ENCODE data around the gene GOLIM4. TPM values are rescaled to one million over a fixed set of nuclear protein-coding genes. Genes with fewer than 3 reads are reported as not detected.
A peak's percentile ranks its signal among the peaks of the same experiment; 100 is the strongest.

GOLIM4 gene
- total RNA-seq, 1 experiment from 2014 or later, result 25.3 TPM

DNA sequence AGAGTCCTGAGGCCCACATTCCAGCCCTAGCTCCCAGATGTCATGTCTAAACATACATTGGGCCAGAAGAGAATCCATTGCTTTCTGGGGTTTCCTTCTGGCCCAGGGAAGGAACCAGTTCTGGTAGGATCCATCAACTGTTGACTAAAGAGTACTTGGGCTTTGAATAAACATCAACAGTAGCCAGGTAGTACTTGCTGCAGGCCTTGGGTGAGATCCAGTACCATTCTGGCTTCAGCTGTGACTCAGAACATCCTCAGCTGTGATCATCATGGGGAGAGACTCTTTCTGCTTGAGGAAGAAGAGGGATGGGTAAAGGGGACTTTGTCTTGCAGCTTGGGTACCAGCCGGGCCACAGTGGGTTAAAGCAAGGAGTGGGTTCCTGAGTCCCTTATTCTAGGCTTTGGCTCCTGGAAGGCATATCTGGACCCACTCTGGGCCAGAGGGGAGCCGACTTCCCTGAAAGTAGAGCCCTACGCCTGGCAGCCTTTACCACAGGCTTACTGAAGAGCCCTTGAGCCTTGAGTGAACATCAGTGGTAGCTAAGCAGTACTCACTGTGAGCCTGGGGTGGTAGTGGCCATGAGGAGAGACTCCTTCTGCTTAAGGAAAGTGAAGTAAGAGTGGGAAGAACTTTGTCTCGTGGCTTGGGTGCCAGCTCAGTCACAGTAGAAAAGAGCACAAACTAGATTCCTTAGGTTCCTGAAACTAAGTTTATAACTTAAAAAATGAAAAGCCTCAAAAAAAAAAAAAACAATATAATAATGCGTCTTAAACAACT lies 128.3 kb downstream of the GOLIM4 start:
- intact Hi-C loops (cut with micrococcal nuclease), result no loop called here
- CTCF ChIA-PET, result no interaction called here
- H3K9me3 ChIP-seq (ENCODE audit: low read length), result no peaks in the 10 kb centered on the region
- no peak overlapping the region for H2AFZ ChIP-seq (ENCODE audit: low read length)
- no peaks in the 10 kb centered on the region for H3K36me3 ChIP-seq (ENCODE audit: low read depth, low read length)
- no peaks in the 10 kb centered on the region for H3F3A ChIP-seq (ENCODE audit: low read length, unreplicated experiment)
- no peak overlapping the region for H3K4me2 ChIP-seq (ENCODE audit: low read length)
- no peaks in the 10 kb centered on the region for H3K9me2 ChIP-seq (replicated peaks; ENCODE audit: low read length)
- H3K4me3 ChIP-seq (ENCODE audit: low read length), result no peak overlapping the region
- H3K27ac ChIP-seq (ENCODE audit: low read length), result no peak overlapping the region
- ATAC-seq (no peak), DNase-seq (peak; percentile 8)
- H3K27me3 ChIP-seq (ENCODE audit: low read length), result no peaks in the 10 kb centered on the region
- POLR2A ChIA-PET (ENCODE audit: unreplicated experiment), result no interaction called here
- H3K4me1 ChIP-seq (ENCODE audit: insufficient read depth, low read length), result no peaks in the 10 kb centered on the region
- H3K9ac ChIP-seq (ENCODE audit: low read length), result no peak overlapping the region
- H4K20me1 ChIP-seq (ENCODE audit: low read length), result no peaks in the 10 kb centered on the region
- TF ChIP-seq EZH2phosphoT487 (IDR thresholded peaks at IDR 0.05; ENCODE audit: borderline replicate concordance, low read length) (no peak), EZH2 (IDR thresholded peaks at IDR 0.05; ENCODE audit: low read length, unreplicated experiment) (no peak)
- TF ChIP-seq, protein P1, sequence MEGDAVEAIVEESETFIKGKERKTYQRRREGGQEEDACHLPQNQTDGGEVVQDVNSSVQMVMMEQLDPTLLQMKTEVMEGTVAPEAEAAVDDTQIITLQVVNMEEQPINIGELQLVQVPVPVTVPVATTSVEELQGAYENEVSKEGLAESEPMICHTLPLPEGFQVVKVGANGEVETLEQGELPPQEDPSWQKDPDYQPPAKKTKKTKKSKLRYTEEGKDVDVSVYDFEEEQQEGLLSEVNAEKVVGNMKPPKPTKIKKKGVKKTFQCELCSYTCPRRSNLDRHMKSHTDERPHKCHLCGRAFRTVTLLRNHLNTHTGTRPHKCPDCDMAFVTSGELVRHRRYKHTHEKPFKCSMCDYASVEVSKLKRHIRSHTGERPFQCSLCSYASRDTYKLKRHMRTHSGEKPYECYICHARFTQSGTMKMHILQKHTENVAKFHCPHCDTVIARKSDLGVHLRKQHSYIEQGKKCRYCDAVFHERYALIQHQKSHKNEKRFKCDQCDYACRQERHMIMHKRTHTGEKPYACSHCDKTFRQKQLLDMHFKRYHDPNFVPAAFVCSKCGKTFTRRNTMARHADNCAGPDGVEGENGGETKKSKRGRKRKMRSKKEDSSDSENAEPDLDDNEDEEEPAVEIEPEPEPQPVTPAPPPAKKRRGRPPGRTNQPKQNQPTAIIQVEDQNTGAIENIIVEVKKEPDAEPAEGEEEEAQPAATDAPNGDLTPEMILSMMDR (conservative IDR thresholded peaks at IDR 0.05; ENCODE audit: low read depth, low read length), result no peak
- BruUV-seq (replicated peaks), result no TSS peak
- no peaks in the 10 kb centered on the region for H3K79me2 ChIP-seq (ENCODE audit: low read length)
